GM19193 (cell line): ENCODE measurements around the gene RBM39.

Experiments used
- POLR2A ChIP-seq: IDR thresholded peaks from 4 replicates; pipeline ENCODE4 v1.6.1; 2011; ENCODE audit not compliant: insufficient read depth, insufficient read length; ENCODE audit errors: extremely low read depth

The RBM39 gene

GRCh38 chr20:35741892-35742740, at the start of gene RBM39:
TSS of gene RBM39 (minus strand) at chr20:35742260. CDS start at chr20:35740874, 1,386 bp downstream.
- peak; percentile 92 for TF ChIP-seq POLR2A

- TF ChIP-seq POLR2A = no peak
Observed at GRCh38 chr20:35791821-35792220, 49.8 kb upstream of the RBM39 start.

- no peak for TF ChIP-seq POLR2A
Observed at GRCh38 chr20:35791097-35791496, 49.0 kb upstream of the RBM39 start.

GRCh38 chr20:35788796-35789195, 46.7 kb upstream of the RBM39 start:
- TF ChIP-seq POLR2A = no peak

- TF ChIP-seq POLR2A = no peak
Observed at GRCh38 chr20:35776513-35777101, 34.5 kb upstream of the RBM39 start.

GRCh38 chr20:35774391-35774790, 32.3 kb upstream of the RBM39 start:
- TF ChIP-seq POLR2A = no peak

- no peak for TF ChIP-seq POLR2A
Observed at GRCh38 chr20:35773154-35773751, 31.2 kb upstream of the RBM39 start.

GRCh38 chr20:35772563-35773058, 30.6 kb upstream of the RBM39 start:
- TF ChIP-seq POLR2A = no peak

GRCh38 chr20:35771689-35772562, 29.9 kb upstream of the RBM39 start, which contains the start of gene PHF20:
TSS of gene PHF20 (plus strand) at chr20:35772015. CDS start at chr20:35801523, 29,508 bp downstream.
- peak; percentile 82 for TF ChIP-seq POLR2A

- no peak for TF ChIP-seq POLR2A
Observed at GRCh38 chr20:35771367-35771688, 29.3 kb upstream of the RBM39 start.

GRCh38 chr20:35768731-35769664, 26.9 kb upstream of the RBM39 start:
- no peak for TF ChIP-seq POLR2A

GRCh38 chr20:35767683-35768481, 25.8 kb upstream of the RBM39 start:
- peak; percentile 78 for TF ChIP-seq POLR2A

- no peak for TF ChIP-seq POLR2A
Observed at GRCh38 chr20:35766843-35767242, 24.8 kb upstream of the RBM39 start.
